Activated T-helper 1 cell treated with anti-CD3 and anti-CD28 coated beads, Interleukin-12 subunit alpha, Interleukin-12 subunit beta, Interleukin-2, Interleukin-4 antibody, amounts not matched to agents 30 ng/mL and 10 ng/mL and 1 ng/mL, durations not matched to agents 14 hours and 24 hours and 36 hours (primary cell): ENCODE results near the gene IGSF21. TPM values are rescaled to one million over a fixed set of nuclear protein-coding genes. Genes with fewer than 3 reads are reported as not detected.

ENCODE experiments used
- DNase-seq: peaks from one replicate; pipeline ENCODE4 v3.0.0; 2021; ENCODE audit warnings: low spot score
- H3K27ac Mint-ChIP-seq: one replicate; pipeline ENCODE4 v1.8.0; 2021; ENCODE audit warnings: mild to moderate bottlenecking, mixed read lengths
- H3K27me3 Mint-ChIP-seq: one replicate; pipeline ENCODE4 v1.8.0; 2022; ENCODE audit warnings: mild to moderate bottlenecking, moderate library complexity, mixed read lengths; ENCODE audit not compliant: insufficient read depth
- H3K36me3 Mint-ChIP-seq: one replicate; pipeline ENCODE4 v1.8.0; 2021; ENCODE audit warnings: low read depth, mixed read lengths
- H3K4me1 Mint-ChIP-seq: one replicate; pipeline ENCODE4 v1.8.0; 2021; ENCODE audit warnings: low read depth, mixed read lengths
- H3K4me3 Mint-ChIP-seq: one replicate; pipeline ENCODE4 v1.8.0; 2021; ENCODE audit warnings: mild to moderate bottlenecking, moderate library complexity, mixed read lengths
- H3K9me3 Mint-ChIP-seq: one replicate; pipeline ENCODE4 v1.8.0; 2021; ENCODE audit warnings: mixed read lengths
- intact Hi-C: fragments of 100-400 bp; cut with micrococcal nuclease; formaldehyde crosslinking; loops from one replicate; pipeline ENCODE4 v1.15.1; 2024
- total RNA-seq: library from RNA; stranded (reverse); gene quantifications from 2 replicates; pipeline ENCODE4 v1.2.3, GENCODE V29; 2022

Gene IGSF21
- total RNA-seq, 1 donor from 2014 or later = not detected

GRCh38 chr1:18290740-18291412 is 183.3 kb downstream of the IGSF21 start:
- H3K9me3 Mint-ChIP-seq = no peaks in the 10 kb centered on the region
- no peaks in the 10 kb centered on the region for H3K36me3 Mint-ChIP-seq
- H3K4me1 Mint-ChIP-seq = no peaks in the 10 kb centered on the region
- H3K4me3 Mint-ChIP-seq = no peak overlapping the region
- peaks cover 8% of the 10 kb centered on the region for H3K27me3 Mint-ChIP-seq
- intact Hi-C loops = no loop called here
- H3K27ac Mint-ChIP-seq = no peak overlapping the region
- DNase-seq = no peak

DNA sequence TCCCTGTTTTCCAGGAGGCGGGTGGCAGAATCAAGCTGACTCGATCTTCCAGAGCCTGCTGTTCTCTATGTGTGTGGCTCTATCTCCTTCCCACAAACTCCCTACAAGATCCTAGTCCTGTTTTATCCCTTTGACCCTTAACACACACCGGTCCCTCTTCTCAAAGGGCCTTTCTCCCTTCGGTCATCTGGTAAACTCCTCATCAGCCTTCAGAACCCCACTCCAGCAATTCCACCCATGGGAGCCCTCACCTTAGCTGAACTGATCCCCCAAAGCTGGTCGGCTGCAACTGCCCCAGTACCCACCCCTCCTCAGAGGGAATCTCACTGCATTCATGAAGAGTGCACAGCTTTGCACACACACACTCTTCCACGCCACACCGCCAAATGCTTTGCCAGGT is 184.9 kb downstream of the IGSF21 start:
- DNase-seq = no peak
- no peaks in the 10 kb centered on the region for H3K4me1 Mint-ChIP-seq
- intact Hi-C loops = no loop called here
- H3K27me3 Mint-ChIP-seq = peaks cover 8% of the 10 kb centered on the region
- H3K36me3 Mint-ChIP-seq = no peaks in the 10 kb centered on the region
- no peaks in the 10 kb centered on the region for H3K9me3 Mint-ChIP-seq
- H3K27ac Mint-ChIP-seq = no peak overlapping the region
- no peak overlapping the region for H3K4me3 Mint-ChIP-seq

GRCh38 chr1:18293291-18293690 is 185.7 kb downstream of the IGSF21 start:
- H3K36me3 Mint-ChIP-seq = no peaks in the 10 kb centered on the region
- peaks cover 8% of the 10 kb centered on the region for H3K27me3 Mint-ChIP-seq
- intact Hi-C loops = no loop called here
- H3K27ac Mint-ChIP-seq = no peak overlapping the region
- H3K9me3 Mint-ChIP-seq = no peaks in the 10 kb centered on the region
- no peak for DNase-seq
- no peak overlapping the region for H3K4me3 Mint-ChIP-seq
- H3K4me1 Mint-ChIP-seq = no peaks in the 10 kb centered on the region

DNA sequence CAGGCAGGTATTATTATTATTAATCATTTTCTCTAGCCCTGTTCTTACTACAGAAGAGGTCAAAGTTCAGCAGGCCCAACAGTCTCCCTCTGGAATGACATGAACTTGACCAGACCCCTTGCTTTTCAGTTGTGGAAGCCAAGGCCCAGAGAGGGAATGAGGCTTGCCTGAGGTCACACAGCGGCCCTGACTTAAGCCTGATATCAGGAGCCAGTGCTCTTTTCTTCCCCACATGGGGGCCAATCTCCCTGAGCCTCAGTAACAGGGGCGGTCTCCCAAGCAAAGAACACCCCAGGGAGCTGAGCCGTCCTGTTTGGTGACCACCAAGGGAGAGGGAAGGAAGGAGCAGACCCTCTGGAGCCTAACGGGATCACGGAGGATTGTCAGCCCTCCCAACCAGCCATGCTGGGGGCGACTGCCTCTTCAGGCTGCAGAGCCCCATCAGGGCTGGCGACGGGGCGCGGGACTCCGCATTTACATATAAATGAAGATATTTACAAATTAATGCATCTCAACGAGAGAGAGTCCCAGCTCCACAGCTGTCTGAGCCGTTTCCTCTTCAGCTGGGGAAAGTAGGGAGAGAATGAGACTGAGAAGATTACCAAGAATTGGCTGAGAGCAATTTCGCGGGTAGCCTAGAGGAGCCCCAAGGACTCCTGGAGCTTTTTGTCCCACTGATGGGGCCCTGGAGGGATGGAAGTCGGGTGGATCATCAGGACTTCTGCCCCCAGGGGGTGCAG is 187.0 kb downstream of the IGSF21 start:
- Mint-ChIP-seq H3K4me1 (no peaks in the 10 kb centered on the region), H3K27me3 (peaks cover 8% of the 10 kb centered on the region), H3K9me3 (no peaks in the 10 kb centered on the region), H3K27ac (no peak overlapping the region), H3K36me3 (no peaks in the 10 kb centered on the region), H3K4me3 (no peak overlapping the region)
- no peak for DNase-seq
- intact Hi-C loops = no loop called here

DNA sequence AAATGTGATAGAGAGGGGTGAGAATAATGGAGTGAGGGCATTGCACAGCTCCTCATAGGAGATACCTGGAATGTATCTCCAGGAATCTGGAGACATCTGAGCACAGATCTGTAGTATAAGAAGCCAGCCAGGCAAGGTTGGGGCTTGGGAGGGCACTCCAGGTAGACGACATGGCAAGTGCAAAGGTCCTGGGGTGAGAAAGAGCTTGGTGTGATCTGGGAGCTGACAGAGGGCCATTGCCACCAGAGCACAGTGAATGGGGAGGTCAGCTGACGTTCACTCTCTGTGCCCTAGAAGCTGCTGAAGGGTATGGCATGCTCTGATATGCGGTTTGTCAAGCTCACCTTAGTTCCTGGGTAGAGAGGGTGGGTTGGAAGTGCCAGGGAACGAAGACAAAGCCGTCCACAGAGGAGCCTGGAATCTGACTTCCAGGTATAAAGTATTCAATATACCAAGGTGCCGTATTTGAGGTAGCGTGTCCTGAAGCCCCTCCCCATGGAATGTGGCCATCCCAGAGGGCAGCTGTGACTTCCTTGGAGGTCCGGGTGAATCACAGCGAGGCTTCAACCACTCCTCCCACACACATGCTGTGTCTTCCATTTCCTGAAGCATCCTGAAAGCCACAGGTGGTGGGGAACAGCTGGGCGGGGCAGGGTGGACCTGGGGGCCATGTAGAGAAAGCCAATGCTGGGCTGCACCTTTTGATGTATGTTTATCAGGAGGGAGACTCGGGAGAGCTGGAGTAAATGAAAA is 190.5 kb downstream of the IGSF21 start:
- no peak overlapping the region for H3K4me3 Mint-ChIP-seq
- no peak for DNase-seq
- no peaks in the 10 kb centered on the region for H3K4me1 Mint-ChIP-seq

GRCh38 chr1:18299441-18300338 is 192.1 kb downstream of the IGSF21 start:
- H3K36me3 Mint-ChIP-seq = no peaks in the 10 kb centered on the region
- no peak overlapping the region for H3K27ac Mint-ChIP-seq
- H3K4me1 Mint-ChIP-seq = no peaks in the 10 kb centered on the region
- intact Hi-C loops = loop anchor here (10.0 kb wide), 1 partner anchor 275 kb away; no protein-coding TSS in a partner anchor
- H3K9me3 Mint-ChIP-seq = no peaks in the 10 kb centered on the region
- H3K4me3 Mint-ChIP-seq = no peak overlapping the region
- H3K27me3 Mint-ChIP-seq = peaks cover 3% of the 10 kb centered on the region
- no peak for DNase-seq

More for the DNA sequence above, 190.5 kb downstream of the IGSF21 start:
- no peak overlapping the region for H3K27ac Mint-ChIP-seq
- H3K9me3 Mint-ChIP-seq = no peaks in the 10 kb centered on the region
- intact Hi-C loops = no loop called here
- H3K27me3 Mint-ChIP-seq = peaks cover 6% of the 10 kb centered on the region
- H3K36me3 Mint-ChIP-seq = no peaks in the 10 kb centered on the region

- Mint-ChIP-seq H3K4me3 (no peak overlapping the region), H3K36me3 (no peaks in the 10 kb centered on the region), H3K9me3 (no peaks in the 10 kb centered on the region), H3K27me3 (peaks cover under 1% of the 10 kb centered on the region), H3K4me1 (no peaks in the 10 kb centered on the region), H3K27ac (no peak overlapping the region)
- no peak for DNase-seq
- intact Hi-C loops = loop anchor here (10.0 kb wide), 1 partner anchor 274 kb away; no protein-coding TSS in a partner anchor
These were observed 192.8 kb downstream of the IGSF21 start for GRCh38 chr1:18300376-18300775.

- Mint-ChIP-seq H3K36me3 (no peaks in the 10 kb centered on the region), H3K9me3 (no peaks in the 10 kb centered on the region), H3K4me1 (no peaks in the 10 kb centered on the region), H3K4me3 (no peak overlapping the region), H3K27ac (no peak overlapping the region), H3K27me3 (no peaks in the 10 kb centered on the region)
- intact Hi-C loops = loop anchor here (10.0 kb wide), 1 partner anchor 272 kb away; no protein-coding TSS in a partner anchor
- DNase-seq = no peak
These were observed 195.3 kb downstream of the IGSF21 start for GRCh38 chr1:18302788-18303413.

GRCh38 chr1:18304151-18304869 is 196.7 kb downstream of the IGSF21 start:
- H3K9me3 Mint-ChIP-seq = no peaks in the 10 kb centered on the region
- H3K27me3 Mint-ChIP-seq = no peaks in the 10 kb centered on the region
- no peak overlapping the region for H3K4me3 Mint-ChIP-seq
- intact Hi-C loops = loop anchor here (10.0 kb wide), 1 partner anchor 270 kb away; no protein-coding TSS in a partner anchor
- H3K4me1 Mint-ChIP-seq = no peaks in the 10 kb centered on the region
- no peak overlapping the region for H3K27ac Mint-ChIP-seq
- no peaks in the 10 kb centered on the region for H3K36me3 Mint-ChIP-seq
- DNase-seq = no peak

- H3K4me3 Mint-ChIP-seq = no peak overlapping the region
- H3K27ac Mint-ChIP-seq = no peak overlapping the region
- no peak for DNase-seq
- H3K4me1 Mint-ChIP-seq = no peaks in the 10 kb centered on the region
- intact Hi-C loops = loop anchor here (10.0 kb wide), 1 partner anchor 270 kb away; no protein-coding TSS in a partner anchor
- H3K9me3 Mint-ChIP-seq = no peaks in the 10 kb centered on the region
- H3K27me3 Mint-ChIP-seq = no peaks in the 10 kb centered on the region
- no peaks in the 10 kb centered on the region for H3K36me3 Mint-ChIP-seq
These were observed 197.7 kb downstream of the IGSF21 start for GRCh38 chr1:18305182-18305795.

GRCh38 chr1:18307329-18307898 is 199.8 kb downstream of the IGSF21 start:
- no peaks in the 10 kb centered on the region for H3K27me3 Mint-ChIP-seq

More at GRCh38 chr1:18307329-18307898, 199.8 kb downstream of the IGSF21 start:
- intact Hi-C loops = loop anchor here (10.0 kb wide), 1 partner anchor 267 kb away; no protein-coding TSS in a partner anchor
- no peak overlapping the region for H3K27ac Mint-ChIP-seq
- H3K9me3 Mint-ChIP-seq = no peaks in the 10 kb centered on the region
- no peak for DNase-seq
- no peaks in the 10 kb centered on the region for H3K36me3 Mint-ChIP-seq
- H3K4me3 Mint-ChIP-seq = no peak overlapping the region
- no peaks in the 10 kb centered on the region for H3K4me1 Mint-ChIP-seq
